CD4-positive, alpha-beta T cell (primary cell): ENCODE measurements around the gene TFEC. TPM values are rescaled to one million over a fixed set of nuclear protein-coding genes. Genes with fewer than 3 reads are reported as not detected.
"Not testable (repeated sequence)": the region's sequence is repeated elsewhere in the genome, so short reads cannot be mapped to it uniquely, and the experiment has no call there.

Experiments
- ATAC-seq: fragments of 200-7000 bp; cut with Tn5 transposase; one replicate; pipeline ENCODE4 v1.10.0; 2022; ENCODE audit warnings: mild to moderate bottlenecking; ENCODE audit not compliant: poor library complexity
- CTCF ChIA-PET: fragments of 350-600 bp; sonication (Branson Sonifier 250); formaldehyde crosslinking; loops from one replicate; lab custom pipeline; 2021; ENCODE audit warnings: antibody characterized with exemption, inconsistent platforms; lab: Charles Lee
- POLR2A ChIA-PET: fragments of 350-600 bp; sonication (Branson Sonifier 250); formaldehyde crosslinking; loops from one replicate; lab custom pipeline; 2021; ENCODE audit warnings: antibody characterized with exemption, inconsistent platforms; lab: Charles Lee
- DNase-seq, 14 experiments: peaks; one replicate each; pipeline ENCODE4 v3.0.0-alpha.2; 2013 to 2020; ENCODE audit warnings: mixed read lengths in 2 of 14
- H3K27ac ChIP-seq, 2 donors: one replicate each; pipeline versions ENCODE4 v1.5.1 to v1.7.0; 2013; ENCODE audit warnings: low read length in 2 of 2, low read depth in 1 of 2, mild to moderate bottlenecking in 1 of 2
- H3K27me3 ChIP-seq, 2 experiments: 1 replicate in 1 of 2; 2 replicates in 1 of 2; pipeline versions ENCODE4 v1.6.1 to v1.7.0; 2013; ENCODE audit warnings: low read length in 2 of 2, control low read depth in 1 of 2, mild to moderate bottlenecking in 1 of 2, moderate library complexity in 1 of 2; ENCODE audit not compliant: insufficient read depth in 2 of 2, control insufficient read depth in 1 of 2
- H3K36me3 ChIP-seq: one replicate; pipeline ENCODE4 v1.6.1; 2013; ENCODE audit warnings: low read length, control low read depth; ENCODE audit not compliant: insufficient read depth
- H3K4me1 ChIP-seq: one replicate; pipeline ENCODE4 v1.6.1; 2013; ENCODE audit warnings: low read length, control low read depth; ENCODE audit not compliant: insufficient read depth
- H3K4me3 ChIP-seq: one replicate; pipeline ENCODE4 v1.5.1; 2013; ENCODE audit warnings: mild to moderate bottlenecking, low read length, moderate library complexity
- H3K9me3 ChIP-seq, 2 experiments: 1 replicate in 1 of 2; 2 replicates in 1 of 2; pipeline versions ENCODE4 v1.6.1 to v1.7.0; 2013; ENCODE audit warnings: low read length in 2 of 2, mild to moderate bottlenecking in 2 of 2, control low read depth in 1 of 2, moderate library complexity in 1 of 2; ENCODE audit not compliant: control insufficient read depth in 1 of 2, insufficient read depth in 1 of 2
- H3K27ac Mint-ChIP-seq: one replicate; pipeline ENCODE4 v1.8.0; 2020; ENCODE audit warnings: mixed read lengths
- H3K27me3 Mint-ChIP-seq: one replicate; pipeline ENCODE4 v1.8.0; 2021; ENCODE audit warnings: mixed read lengths
- H3K36me3 Mint-ChIP-seq: one replicate; pipeline ENCODE4 v1.8.0; 2021; ENCODE audit warnings: low read depth, mixed read lengths
- H3K4me1 Mint-ChIP-seq: one replicate; pipeline ENCODE4 v1.8.0; 2021; ENCODE audit warnings: low read depth, mixed read lengths
- H3K4me3 Mint-ChIP-seq: one replicate; pipeline ENCODE4 v1.8.0; 2020; ENCODE audit warnings: mild to moderate bottlenecking, mixed read lengths
- H3K9me3 Mint-ChIP-seq: one replicate; pipeline ENCODE4 v1.8.0; 2020; ENCODE audit warnings: mixed read lengths
- intact Hi-C, 2 experiments: fragments of 100-400 bp; cut with DNase I in 1 of 2; cut with micrococcal nuclease in 1 of 2; formaldehyde crosslinking; loops; one replicate each; pipeline versions ENCODE4 v1.15.1 to v1.9.0; 2023 to 2025; cut with DNase I, micrococcal nuclease
- total RNA-seq, 174 experiments: library from RNA in 2 of 174; stranded (reverse) in 2 of 174; gene quantifications; one replicate each; pipeline ENCODE4 v1.2.3 and lab custom pipeline; 2021 to 2026
- TF ChIP-seq, protein P1 (sequence below): fragments of 200-600 bp; IDR thresholded peaks from one replicate; pipeline ENCODE4 v1.8.0; 2022; ENCODE audit warnings: antibody characterized with exemption, mild to moderate bottlenecking

The TFEC gene
- total RNA-seq, 2 experiments from 2014 or later = not detected

DNA sequence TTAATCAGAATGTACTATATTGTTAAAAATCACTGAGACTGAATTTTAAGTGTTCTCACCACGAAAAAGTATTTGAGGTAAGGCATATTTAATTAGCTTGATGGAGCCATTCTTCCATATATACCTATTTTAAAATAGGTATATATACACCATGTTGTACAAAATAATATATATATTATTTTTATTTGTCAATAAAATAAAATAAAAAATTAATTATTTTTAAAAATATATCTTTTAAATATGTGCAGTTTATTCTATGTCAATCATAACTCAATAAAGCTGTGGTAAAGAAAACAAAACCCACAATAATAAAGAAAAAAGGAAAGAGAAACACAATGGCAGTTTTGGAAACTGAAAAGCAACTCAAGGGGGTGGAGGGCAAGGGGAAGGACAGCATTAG lies 33.6 kb upstream of the TFEC start:
- H3K27ac Mint-ChIP-seq = no peak overlapping the region
- H3K4me3 ChIP-seq = no peak overlapping the region
- no peaks in the 10 kb centered on the region for H3K9me3 ChIP-seq
- no peaks in the 10 kb centered on the region for H3K27me3 ChIP-seq
- intact Hi-C loops = no loop called here
- ATAC-seq (no peak), DNase-seq (no peak)
- no peaks in the 10 kb centered on the region for H3K36me3 ChIP-seq
- H3K4me1 Mint-ChIP-seq = no peaks in the 10 kb centered on the region
- ChIA-PET POLR2A (no interaction called here), CTCF (no interaction called here)
- H3K27me3 Mint-ChIP-seq = peaks cover 4% of the 10 kb centered on the region
- no peak overlapping the region for H3K27ac ChIP-seq
- no peak overlapping the region for H3K4me3 Mint-ChIP-seq
- no peaks in the 10 kb centered on the region for H3K36me3 Mint-ChIP-seq
- no peaks in the 10 kb centered on the region for H3K9me3 Mint-ChIP-seq
- H3K4me1 ChIP-seq = no peaks in the 10 kb centered on the region
- TF ChIP-seq, protein P1, sequence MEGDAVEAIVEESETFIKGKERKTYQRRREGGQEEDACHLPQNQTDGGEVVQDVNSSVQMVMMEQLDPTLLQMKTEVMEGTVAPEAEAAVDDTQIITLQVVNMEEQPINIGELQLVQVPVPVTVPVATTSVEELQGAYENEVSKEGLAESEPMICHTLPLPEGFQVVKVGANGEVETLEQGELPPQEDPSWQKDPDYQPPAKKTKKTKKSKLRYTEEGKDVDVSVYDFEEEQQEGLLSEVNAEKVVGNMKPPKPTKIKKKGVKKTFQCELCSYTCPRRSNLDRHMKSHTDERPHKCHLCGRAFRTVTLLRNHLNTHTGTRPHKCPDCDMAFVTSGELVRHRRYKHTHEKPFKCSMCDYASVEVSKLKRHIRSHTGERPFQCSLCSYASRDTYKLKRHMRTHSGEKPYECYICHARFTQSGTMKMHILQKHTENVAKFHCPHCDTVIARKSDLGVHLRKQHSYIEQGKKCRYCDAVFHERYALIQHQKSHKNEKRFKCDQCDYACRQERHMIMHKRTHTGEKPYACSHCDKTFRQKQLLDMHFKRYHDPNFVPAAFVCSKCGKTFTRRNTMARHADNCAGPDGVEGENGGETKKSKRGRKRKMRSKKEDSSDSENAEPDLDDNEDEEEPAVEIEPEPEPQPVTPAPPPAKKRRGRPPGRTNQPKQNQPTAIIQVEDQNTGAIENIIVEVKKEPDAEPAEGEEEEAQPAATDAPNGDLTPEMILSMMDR = no peak

DNA sequence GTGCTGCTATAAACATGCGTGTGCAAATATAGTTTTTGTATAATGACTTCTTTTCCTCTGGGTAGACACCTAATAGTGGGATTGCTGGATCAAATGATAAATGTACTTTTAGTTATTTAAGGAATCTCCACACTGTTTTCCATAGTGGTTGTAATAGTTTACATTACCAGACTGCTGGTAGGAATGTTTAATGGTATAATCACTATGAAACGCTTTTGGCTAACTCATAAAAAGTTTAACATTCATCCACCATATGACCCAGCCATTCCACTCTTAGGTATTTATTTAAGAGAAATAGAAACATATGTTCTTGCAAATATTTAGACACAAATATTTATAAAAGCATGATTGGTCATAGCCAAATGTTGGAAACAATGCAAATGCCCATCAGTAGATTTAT lies 32.1 kb upstream of the TFEC start:
- intact Hi-C loops = no loop called here
- TF ChIP-seq, protein P1 = no peak
- ChIA-PET POLR2A (no interaction called here), CTCF (no interaction called here)
- no peaks in the 10 kb centered on the region for H3K4me1 ChIP-seq
- no peaks in the 10 kb centered on the region for H3K36me3 ChIP-seq
- no peaks in the 10 kb centered on the region for H3K27me3 ChIP-seq
- Mint-ChIP-seq H3K27ac (no peak overlapping the region), H3K9me3 (no peaks in the 10 kb centered on the region), H3K4me3 (no peak overlapping the region), H3K4me1 (no peaks in the 10 kb centered on the region), H3K27me3 (peaks cover 4% of the 10 kb centered on the region), H3K36me3 (no peaks in the 10 kb centered on the region)
- no peak for ATAC-seq
- no peak overlapping the region for H3K27ac ChIP-seq
- DNase-seq = no peak
- no peaks in the 10 kb centered on the region for H3K9me3 ChIP-seq
- no peak overlapping the region for H3K4me3 ChIP-seq

DNA sequence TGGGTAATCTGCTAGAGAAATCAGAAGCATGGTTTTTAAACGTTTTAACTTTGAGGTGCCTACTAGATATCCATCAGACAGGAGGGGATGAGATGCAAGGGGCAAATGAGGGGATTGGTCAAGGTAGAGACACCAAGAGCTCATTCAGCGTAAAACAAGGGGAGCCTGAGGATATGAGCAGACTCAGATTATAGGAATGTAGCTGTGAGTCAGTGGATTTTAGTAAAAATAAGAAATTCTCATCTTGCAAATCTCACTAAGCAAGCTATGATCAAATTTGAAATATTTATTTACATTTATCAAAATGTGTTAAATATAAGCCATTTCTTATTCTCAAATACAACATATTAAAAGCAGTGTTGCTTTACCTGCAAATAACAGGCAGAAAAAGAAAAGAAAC lies 21.4 kb upstream of the TFEC start:
- Mint-ChIP-seq H3K36me3 (no peaks in the 10 kb centered on the region), H3K27ac (no peak overlapping the region), H3K4me3 (no peak overlapping the region), H3K9me3 (no peaks in the 10 kb centered on the region), H3K27me3 (no peaks in the 10 kb centered on the region), H3K4me1 (no peaks in the 10 kb centered on the region)
- Histone ChIP-seq H3K4me3 (no peak overlapping the region), H3K27ac (no peak overlapping the region), H3K36me3 (no peaks in the 10 kb centered on the region), H3K27me3 (no peaks in the 10 kb centered on the region), H3K4me1 (no peaks in the 10 kb centered on the region), H3K9me3 (peaks cover 0 to 6% of the 10 kb centered on the region in 2 experiments)
- DNase-seq (no peak), ATAC-seq (no peak)
- intact Hi-C loops = no loop called here
- TF ChIP-seq, protein P1 = no peak
- POLR2A ChIA-PET = no interaction called here
- CTCF ChIA-PET = no interaction called here

DNA sequence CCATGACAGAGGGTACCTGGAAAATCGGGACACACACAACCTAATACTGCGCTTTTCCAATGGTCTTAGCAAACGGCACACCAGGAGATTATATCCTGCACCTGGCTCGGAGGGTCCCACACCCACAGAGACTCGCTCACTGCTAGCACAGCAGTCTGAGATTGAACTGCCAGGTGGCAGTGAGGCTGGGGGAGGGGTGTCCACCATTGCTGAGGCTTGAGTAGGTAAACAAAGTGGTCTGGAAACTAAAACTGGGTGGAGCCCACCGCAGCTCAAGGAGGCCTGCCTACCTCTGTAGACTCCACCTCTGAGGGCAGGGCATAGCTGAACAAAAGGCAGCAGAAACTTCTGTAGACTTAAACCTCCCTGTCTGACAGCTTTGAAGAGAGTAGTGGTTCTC lies 16.7 kb upstream of the TFEC start:
- H3K9me3 Mint-ChIP-seq, H3K4me1 ChIP-seq, H3K4me1 Mint-ChIP-seq, H3K27me3 ChIP-seq, H3K27ac ChIP-seq, ATAC-seq, H3K36me3 ChIP-seq, DNase-seq, H3K4me3 Mint-ChIP-seq, H3K27me3 Mint-ChIP-seq, CTCF ChIA-PET, H3K36me3 Mint-ChIP-seq, H3K27ac Mint-ChIP-seq, intact Hi-C loops, POLR2A ChIA-PET, H3K4me3 ChIP-seq: not testable (repeated sequence)
- peaks cover 0 to 10% of the 10 kb centered on the region in 2 experiments for H3K9me3 ChIP-seq
